ENCODE results near the gene SF3A2. TPM values are rescaled to one million over a fixed set of nuclear protein-coding genes. Genes with fewer than 3 reads are reported as not detected.
A peak's percentile ranks its signal among the peaks of the same experiment; 100 is the strongest.

SF3A2 gene
- total and polyA plus RNA-seq, 4 experiments from 2014 or later: 8.3 to 141 (median 88.7) TPM

- Mint-ChIP-seq H3K27ac (peak overlapping the region; percentile 1 to 99 (median 74)), H3K9me3 (peaks cover 0 to 22% (median 0%) of the 10 kb centered on the region in 8 donors), H3K4me1 (peaks cover 23 to 40% (median 31%) of the 10 kb centered on the region in 4 donors), H3K27me3 (no peaks in the 10 kb centered on the region), H3K4me3 (peak overlapping the region in 6 of 8 donors; percentile 11 to 62 (median 52)), H3K36me3 (peaks cover 16 to 26% of the 10 kb centered on the region in 2 donors)
- Histone ChIP-seq H3K4me1 (ENCODE audit: insufficient read depth, low read length) (peaks cover 36% of the 10 kb centered on the region), H3K27ac (ENCODE audit: low read depth, low read length) (no peak overlapping the region), H3K36me3 (ENCODE audit: insufficient read depth, low read length) (peaks cover 14% of the 10 kb centered on the region), H3K9me3 (ENCODE audit: control insufficient read depth in 1 of 2, low read length in 2 of 2) (no peaks in the 10 kb centered on the region), H3K4me3 (ENCODE audit: low read length in 2 of 2) (no peak overlapping the region), H3K27me3 (ENCODE audit: insufficient read depth, low read length) (no peaks in the 10 kb centered on the region)
- intact Hi-C loops (cut with micrococcal nuclease): loop anchor here (5.0 kb wide), 1 partner anchor 52 kb away; the partner anchor contains the start of genes LSM7 and SPPL2B
- ChIA-PET POLR2A (ENCODE audit: partially characterized antibody) (interaction anchor here (0.6 to 13.8 kb wide), 16 partner anchors 13 to 366 kb away, joined by 3 to 251 read pairs (median 7); partner anchors contain the start of genes AMH, GADD45B, JSRP1 and LSM7), CTCF (ENCODE audit: partially characterized antibody) (interaction anchor here (0.6 to 7.1 kb wide), 18 partner anchors 8 to 345 kb away, joined by 3 to 81 read pairs (median 6); partner anchors contain the start of genes AP3D1, PLEKHJ1 and TIMM13)
- DNase-seq: peak; percentile 50 to 59 (median 54)
These were observed 38.4 kb downstream of the SF3A2 start for GRCh38 chr19:2274931-2275535.

- Histone ChIP-seq H3K27ac (ENCODE audit: low read depth, low read length) (no peak overlapping the region), H3K4me1 (ENCODE audit: insufficient read depth, low read length) (peaks cover 36% of the 10 kb centered on the region), H3K27me3 (ENCODE audit: insufficient read depth, low read length) (no peaks in the 10 kb centered on the region), H3K9me3 (ENCODE audit: control insufficient read depth in 1 of 2, low read length in 2 of 2) (no peaks in the 10 kb centered on the region), H3K4me3 (ENCODE audit: low read length in 2 of 2) (no peak overlapping the region), H3K36me3 (ENCODE audit: insufficient read depth, low read length) (peaks cover 14% of the 10 kb centered on the region)
- Mint-ChIP-seq H3K9me3 (peaks cover 0 to 22% (median 0%) of the 10 kb centered on the region in 8 donors), H3K27ac (peak overlapping the region in 1 of 7 donors; percentile 99), H3K4me1 (peaks cover 23 to 40% (median 31%) of the 10 kb centered on the region in 4 donors), H3K36me3 (peaks cover 16 to 25% of the 10 kb centered on the region in 2 donors), H3K27me3 (no peaks in the 10 kb centered on the region), H3K4me3 (no peak overlapping the region)
- POLR2A ChIA-PET (ENCODE audit: partially characterized antibody): interaction anchor here (0.8 to 13.8 kb wide), 11 partner anchors 12 to 345 kb away, joined by 3 to 251 read pairs (median 11); partner anchors contain the start of genes AMH, GADD45B, JSRP1 and PLEKHJ1
- intact Hi-C loops (cut with micrococcal nuclease): no loop called here
- CTCF ChIA-PET (ENCODE audit: partially characterized antibody): interaction anchor here (1.1 to 7.1 kb wide), 10 partner anchors 13 to 124 kb away, joined by 3 to 81 read pairs (median 16); partner anchors contain the start of genes AP3D1 and PLEKHJ1
- peak in 1 of 5 donors; percentile 43 for DNase-seq
These were observed 39.2 kb downstream of the SF3A2 start for GRCh38 chr19:2275588-2276428.

GRCh38 chr19:2276429-2276986, 39.9 kb downstream of the SF3A2 start:
- peak overlapping the region in 2 of 7 donors; percentile 51 to 85 for H3K27ac Mint-ChIP-seq
- ChIA-PET POLR2A (ENCODE audit: partially characterized antibody) (interaction anchor here (0.9 to 13.8 kb wide), 8 partner anchors 12 to 200 kb away, joined by 3 to 251 read pairs (median 8); partner anchors contain the start of genes AMH, GADD45B, JSRP1 and PLEKHJ1), CTCF (ENCODE audit: partially characterized antibody) (interaction anchor here (0.7 to 7.1 kb wide), 5 partner anchors 9 to 121 kb away, joined by 3 to 81 read pairs (median 3); no protein-coding TSS in a partner anchor)
- H3K27ac ChIP-seq (ENCODE audit: low read depth, low read length): no peak overlapping the region
- intact Hi-C loops (cut with micrococcal nuclease): no loop called here
- DNase-seq: no peak
- no peak overlapping the region for H3K4me3 Mint-ChIP-seq
- peaks cover 22 to 37% (median 29%) of the 10 kb centered on the region in 4 donors for H3K4me1 Mint-ChIP-seq
- peaks cover 0 to 18% (median 0%) of the 10 kb centered on the region in 8 donors for H3K9me3 Mint-ChIP-seq
- peaks cover 14 to 23% of the 10 kb centered on the region in 2 donors for H3K36me3 Mint-ChIP-seq
- H3K27me3 Mint-ChIP-seq: no peaks in the 10 kb centered on the region
- no peaks in the 10 kb centered on the region for H3K9me3 ChIP-seq (ENCODE audit: control insufficient read depth in 1 of 2, low read length in 2 of 2)
- H3K4me1 ChIP-seq (ENCODE audit: insufficient read depth, low read length): peaks cover 32% of the 10 kb centered on the region
- H3K36me3 ChIP-seq (ENCODE audit: insufficient read depth, low read length): peaks cover 11% of the 10 kb centered on the region
- H3K4me3 ChIP-seq (ENCODE audit: low read length in 2 of 2): no peak overlapping the region
- H3K27me3 ChIP-seq (ENCODE audit: insufficient read depth, low read length): no peaks in the 10 kb centered on the region

- CTCF ChIA-PET (ENCODE audit: partially characterized antibody): interaction anchor here (0.7 to 7.1 kb wide), 4 partner anchors 9 to 121 kb away, joined by 3 to 81 read pairs (median 3); no protein-coding TSS in a partner anchor
- Histone ChIP-seq H3K27ac (ENCODE audit: low read depth, low read length) (no peak overlapping the region), H3K4me1 (ENCODE audit: insufficient read depth, low read length) (peaks cover 32% of the 10 kb centered on the region), H3K36me3 (ENCODE audit: insufficient read depth, low read length) (peaks cover 6% of the 10 kb centered on the region), H3K4me3 (ENCODE audit: low read length in 2 of 2) (no peak overlapping the region), H3K27me3 (ENCODE audit: insufficient read depth, low read length) (no peaks in the 10 kb centered on the region), H3K9me3 (ENCODE audit: control insufficient read depth in 1 of 2, low read length in 2 of 2) (no peaks in the 10 kb centered on the region)
- Mint-ChIP-seq H3K4me3 (peak overlapping the region in 2 of 8 donors; percentile 40 to 57), H3K4me1 (peaks cover 20 to 40% (median 30%) of the 10 kb centered on the region in 4 donors), H3K27ac (peak overlapping the region in 4 of 7 donors; percentile 64 to 91 (median 76)), H3K27me3 (no peaks in the 10 kb centered on the region), H3K36me3 (peaks cover 10 to 19% of the 10 kb centered on the region in 2 donors), H3K9me3 (peaks cover 0 to 15% (median 0%) of the 10 kb centered on the region in 8 donors)
- intact Hi-C loops (cut with micrococcal nuclease): no loop called here
- peak in 1 of 5 donors; percentile 18 for DNase-seq
- POLR2A ChIA-PET (ENCODE audit: partially characterized antibody): interaction anchor here (0.5 to 13.8 kb wide), 6 partner anchors 12 to 133 kb away, joined by 4 to 167 read pairs (median 4); partner anchors contain the start of genes AMH and JSRP1
These were observed 40.5 kb downstream of the SF3A2 start for GRCh38 chr19:2277138-2277537.

GRCh38 chr19:2278459-2279158, 42.0 kb downstream of the SF3A2 start:
- Mint-ChIP-seq H3K27me3 (no peaks in the 10 kb centered on the region), H3K36me3 (peaks cover 6 to 13% of the 10 kb centered on the region in 2 donors), H3K27ac (peak overlapping the region in 3 of 7 donors; percentile 15 to 75 (median 41)), H3K9me3 (peaks cover 0 to 12% (median 0%) of the 10 kb centered on the region in 8 donors), H3K4me1 (peaks cover 15 to 36% (median 28%) of the 10 kb centered on the region in 4 donors), H3K4me3 (no peak overlapping the region)
- H3K4me1 ChIP-seq (ENCODE audit: insufficient read depth, low read length): peaks cover 23% of the 10 kb centered on the region
- no peaks in the 10 kb centered on the region for H3K9me3 ChIP-seq (ENCODE audit: control insufficient read depth in 1 of 2, low read length in 2 of 2)
- H3K36me3 ChIP-seq (ENCODE audit: insufficient read depth, low read length): no peaks in the 10 kb centered on the region
- H3K27me3 ChIP-seq (ENCODE audit: insufficient read depth, low read length): no peaks in the 10 kb centered on the region
- DNase-seq: peak in 1 of 5 donors; percentile 41
- no peak overlapping the region for H3K4me3 ChIP-seq (ENCODE audit: low read length in 2 of 2)
- POLR2A ChIA-PET (ENCODE audit: partially characterized antibody): interaction anchor here (0.8 to 13.8 kb wide), 6 partner anchors 9 to 39 kb away, joined by 3 to 167 read pairs (median 4); partner anchors contain the start of genes AMH and JSRP1
- CTCF ChIA-PET (ENCODE audit: partially characterized antibody): interaction anchor here (1.0 to 7.1 kb wide), 3 partner anchors 12 to 114 kb away, joined by 3 to 81 read pairs (median 3); no protein-coding TSS in a partner anchor
- H3K27ac ChIP-seq (ENCODE audit: low read depth, low read length): no peak overlapping the region
- intact Hi-C loops (cut with micrococcal nuclease): no loop called here

All from CD4-positive, alpha-beta memory T cell (primary cell).